SH-SY5Y (cell line): ENCODE measurements around the gene ZFYVE1.

ENCODE experiments used
- GATA2 ChIP-seq: IDR thresholded peaks from 2 replicates; pipeline ENCODE4 v1.6.1; 2011; ENCODE audit warnings: mild to moderate bottlenecking, low read depth, low read length
- GATA3 ChIP-seq: IDR thresholded peaks from 2 replicates; pipeline ENCODE4 v1.6.1; 2011; ENCODE audit warnings: low read depth, mild to moderate bottlenecking, low read length, moderate library complexity

- TF ChIP-seq GATA3 (no peak), GATA2 (no peak)
Observed at GRCh38 chr14:72966038-72966437, 60.9 kb downstream of the ZFYVE1 start.
